ENCODE data around the gene ARL4A.
"Not testable (repeated sequence)": the region's sequence is repeated elsewhere in the genome, so short reads cannot be mapped to it uniquely, and the experiment has no call there.

The ARL4A gene

GRCh38 chr7:12670000-12670729, 17.3 kb upstream of the ARL4A start:
- no peak for DNase-seq (ENCODE audit: low spot score)

- DNase-seq (ENCODE audit: low spot score), result no peak
These were observed 16.5 kb upstream of the ARL4A start for GRCh38 chr7:12670743-12671520.

- DNase-seq (ENCODE audit: low spot score), result not testable (repeated sequence)
These were observed 14.0 kb upstream of the ARL4A start for GRCh38 chr7:12673436-12673835.

GRCh38 chr7:12674053-12674452, 13.4 kb upstream of the ARL4A start:
- no peak for DNase-seq (ENCODE audit: low spot score)

GRCh38 chr7:12674861-12675260, 12.6 kb upstream of the ARL4A start:
- DNase-seq (ENCODE audit: low spot score), result peak; percentile 39

GRCh38 chr7:12683678-12684585, 3.5 kb upstream of the ARL4A start:
- peak; percentile 67 for DNase-seq (ENCODE audit: low spot score)

- DNase-seq (ENCODE audit: low spot score), result no peak
These were observed 2.7 kb upstream of the ARL4A start for GRCh38 chr7:12684733-12685132.

GRCh38 chr7:12685550-12685949, 1.9 kb upstream of the ARL4A start:
- DNase-seq (ENCODE audit: low spot score), result peak; percentile 50

- peak; percentile 100 for DNase-seq (ENCODE audit: low spot score)
These were observed 1.1 kb upstream of the ARL4A start for GRCh38 chr7:12686234-12686890.

- DNase-seq (ENCODE audit: low spot score), result no peak
These were observed 312 bp downstream of the ARL4A start for GRCh38 chr7:12687718-12688171.

- not testable (repeated sequence) for DNase-seq (ENCODE audit: low spot score)
These were observed 1.2 kb downstream of the ARL4A start for GRCh38 chr7:12688485-12689170.

GRCh38 chr7:12689451-12689850, 2.0 kb downstream of the ARL4A start:
- no peak for DNase-seq (ENCODE audit: low spot score)

- no peak for DNase-seq (ENCODE audit: low spot score)
These were observed 2.8 kb downstream of the ARL4A start for GRCh38 chr7:12690041-12690878.

- DNase-seq (ENCODE audit: low spot score), result not testable (repeated sequence)
These were observed 4.0 kb downstream of the ARL4A start for GRCh38 chr7:12691388-12691787.

- no peak for DNase-seq (ENCODE audit: low spot score)
These were observed 4.6 kb downstream of the ARL4A start for GRCh38 chr7:12692035-12692434.

GRCh38 chr7:12692479-12693259, 5.2 kb downstream of the ARL4A start:
- no peak for DNase-seq (ENCODE audit: low spot score)

GRCh38 chr7:12694817-12695216, 7.4 kb downstream of the ARL4A start:
- no peak for DNase-seq (ENCODE audit: low spot score)

- peak; percentile 72 for DNase-seq (ENCODE audit: low spot score)
These were observed 8.5 kb downstream of the ARL4A start for GRCh38 chr7:12695965-12696364.

GRCh38 chr7:12699299-12699698, 11.9 kb downstream of the ARL4A start:
- DNase-seq (ENCODE audit: low spot score), result no peak

Data from SW480 (cell line).